K562 (cell line): ENCODE results near the gene ACTN2. TPM values are rescaled to one million over a fixed set of nuclear protein-coding genes. Genes with fewer than 3 reads are reported as not detected.

Experiments
- BMI1 ChIP-seq: fragments of 150-350 bp; IDR thresholded peaks from 2 replicates; pipeline ENCODE4 v1.6.1; 2014; ENCODE audit warnings: low read length
- BRCA1 ChIP-seq, 2 experiments: fragments of 450-650 bp in 1 of 2; sonication (generic) in 1 of 2; formaldehyde crosslinking in 1 of 2; IDR thresholded peaks; 2 replicates each; pipeline versions ENCODE4 v1.5.0 to v1.6.1; 2017 to 2020; ENCODE audit warnings: mild to moderate bottlenecking in 1 of 2, missing genetic modification reagents in 1 of 2
- C11orf30 ChIP-seq: fragments of 450-650 bp; IDR thresholded peaks from 2 replicates; pipeline ENCODE4 v1.6.1; 2016; ENCODE audit warnings: low read depth, mild to moderate bottlenecking
- CHD2 ChIP-seq: IDR thresholded peaks from 2 replicates; pipeline ENCODE4 v1.6.1; 2011; ENCODE audit warnings: low read depth, low read length
- CREM ChIP-seq: IDR thresholded peaks from 2 replicates; pipeline ENCODE4 v1.6.1; 2014; ENCODE audit warnings: antibody characterized with exemption, low read depth
- GATA2 ChIP-seq: sonication (generic); formaldehyde crosslinking; IDR thresholded peaks from 2 replicates; pipeline ENCODE4 v1.4.0; 2020; ENCODE audit warnings: mild to moderate bottlenecking, missing genetic modification reagents
- KAT8 ChIP-seq: fragments of 450-650 bp; IDR thresholded peaks from 2 replicates; pipeline ENCODE4 v1.6.1; 2016; ENCODE audit warnings: low read depth, mild to moderate bottlenecking
- LARP7 ChIP-seq: fragments of 450-650 bp; IDR thresholded peaks from 2 replicates; pipeline ENCODE4 v1.6.1; 2016
- NR2C2 ChIP-seq, 2 experiments: fragments of 200-800 bp in 1 of 2; sonication (Bioruptor generic) in 1 of 2; sonication (generic) in 1 of 2; formaldehyde crosslinking in 1 of 2; IDR thresholded peaks; 2 replicates each; pipeline versions ENCODE4 v1.6.1 to v1.8.0; 2016 to 2022; ENCODE audit warnings: mild to moderate bottlenecking in 1 of 2, missing compliant biosample characterization in 1 of 2, missing genetic modification characterization in 1 of 2, missing genetic modification reagents in 1 of 2
- PHB ChIP-seq: fragments of 250-450 bp; sonication (Bioruptor Pico); IDR thresholded peaks from 2 replicates; pipeline ENCODE4 v1.5.0; 2021
- PTBP1 ChIP-seq: fragments of 200-400 bp; formaldehyde crosslinking; IDR thresholded peaks from 2 replicates; pipeline ENCODE4 v1.6.1; 2017; ENCODE audit warnings: low read depth, low read length
- RBM15 ChIP-seq: fragments of 200-400 bp; formaldehyde crosslinking; IDR thresholded peaks from 2 replicates; pipeline ENCODE4 v1.6.1; 2018; ENCODE audit warnings: mild to moderate bottlenecking, low read length, moderate library complexity; ENCODE audit not compliant: insufficient read depth
- RNF2 ChIP-seq: sonication (generic); IDR thresholded peaks from 2 replicates; pipeline ENCODE4 v1.6.1; 2016
- SAP30 ChIP-seq: fragments of 200-600 bp; sonication (generic); IDR thresholded peaks from 2 replicates; pipeline ENCODE4 v1.6.1; 2012; ENCODE audit warnings: borderline replicate concordance, low read depth, mild to moderate bottlenecking, moderate library complexity, low read length, control low read depth, inconsistent platforms; ENCODE audit not compliant: insufficient read depth, poor library complexity, severe bottlenecking
- SMAD3 ChIP-seq: fragments of 450-650 bp; formaldehyde crosslinking; conservative IDR thresholded peaks from 2 replicates; pipeline ENCODE4 v1.4.0; 2020; ENCODE audit warnings: mild to moderate bottlenecking
- STAT5B ChIP-seq: fragments of 250-450 bp; sonication (Bioruptor Pico); IDR thresholded peaks from 2 replicates; pipeline ENCODE4 v1.8.0; 2021; ENCODE audit warnings: mild to moderate bottlenecking, inconsistent platforms
- TARDBP ChIP-seq: fragments of 450-650 bp; IDR thresholded peaks from 2 replicates; pipeline ENCODE4 v1.6.1; 2016
- TGIF2 ChIP-seq: sonication (generic); formaldehyde crosslinking; IDR thresholded peaks from 2 replicates; pipeline ENCODE4 v1.8.1; 2022; ENCODE audit warnings: mild to moderate bottlenecking, missing genetic modification reagents, moderate library complexity
- YBX1 ChIP-seq: fragments of 450-650 bp; IDR thresholded peaks from 2 replicates; pipeline ENCODE4 v1.7.1; 2016; ENCODE audit warnings: mild to moderate bottlenecking
- ZBTB33 ChIP-seq: sonication (generic); formaldehyde crosslinking; IDR thresholded peaks from 2 replicates; pipeline ENCODE4 v1.8.1; 2023; ENCODE audit warnings: mild to moderate bottlenecking, missing genetic modification reagents
- ZMIZ1 ChIP-seq, 2 experiments: fragments of 150-350 bp in 1 of 2; IDR thresholded peaks; 2 replicates each; pipeline ENCODE4 v1.6.1; 2012 to 2016; ENCODE audit warnings: low read depth in 2 of 2, low read length in 2 of 2, mild to moderate bottlenecking in 1 of 2, moderate library complexity in 1 of 2
- ZNF232 ChIP-seq: sonication (generic); formaldehyde crosslinking; IDR thresholded peaks from 2 replicates; pipeline ENCODE4 v1.8.0; 2022; ENCODE audit warnings: mild to moderate bottlenecking, missing genetic modification reagents
- polyA plus RNA-seq, 8 experiments: library from polyadenylated mRNA; depleted of rRNA in 4 of 8; stranded (reverse) in 5 of 8; unstranded in 3 of 8; fragments of >200 nt; fragmentation: Nextera tagmentation in 2 of 8; fragmentation: Illumina TruSeq in 1 of 8; extraction: Ambion mirVana in 2 of 8; extraction: Trizol in 1 of 8; gene quantifications; 2 replicates each; pipeline versions ENCODE4 v1.2.1 to v1.2.3, GENCODE V29; 2011 to 2014; ENCODE audit warnings: inconsistent platforms in 1 of 8, missing spikeins in 1 of 8
- total RNA-seq, 7 experiments: library from RNA; depleted of rRNA in 6 of 7; stranded (reverse); fragments of >200 nt in 6 of 7; fragmentation: Illumina TruSeq in 2 of 7; extraction: Trizol in 2 of 7; gene quantifications; 2 replicates each; pipeline versions ENCODE4 v1.2.1 to v1.2.3, GENCODE V29; 2011 to 2021; ENCODE audit warnings: low replicate concordance in 1 of 7
- TF ChIP-seq, protein P1 (sequence below): fragments of 250-450 bp; sonication (Bioruptor Pico); IDR thresholded peaks from 2 replicates; pipeline ENCODE4 v1.8.0; 2021; ENCODE audit warnings: mild to moderate bottlenecking, moderate library complexity

Gene ACTN2
- total and polyA plus RNA-seq, 9 of the 15 experiments (the other 6 are each of a cell fraction or from before 2014, with no cell fraction given), result 0.18 to 0.94 (median 0.42) TPM

- TF ChIP-seq, protein P1, sequence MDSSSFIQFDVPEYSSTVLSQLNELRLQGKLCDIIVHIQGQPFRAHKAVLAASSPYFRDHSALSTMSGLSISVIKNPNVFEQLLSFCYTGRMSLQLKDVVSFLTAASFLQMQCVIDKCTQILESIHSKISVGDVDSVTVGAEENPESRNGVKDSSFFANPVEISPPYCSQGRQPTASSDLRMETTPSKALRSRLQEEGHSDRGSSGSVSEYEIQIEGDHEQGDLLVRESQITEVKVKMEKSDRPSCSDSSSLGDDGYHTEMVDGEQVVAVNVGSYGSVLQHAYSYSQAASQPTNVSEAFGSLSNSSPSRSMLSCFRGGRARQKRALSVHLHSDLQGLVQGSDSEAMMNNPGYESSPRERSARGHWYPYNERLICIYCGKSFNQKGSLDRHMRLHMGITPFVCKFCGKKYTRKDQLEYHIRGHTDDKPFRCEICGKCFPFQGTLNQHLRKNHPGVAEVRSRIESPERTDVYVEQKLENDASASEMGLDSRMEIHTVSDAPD (CRISPR knock-in tag), result no peak
- TF ChIP-seq CHD2 (peak; percentile 91), CREM (peak; percentile 65), TARDBP (peak; percentile 32), RNF2 (peak; percentile 61), ZNF232 (peak; percentile 82; the same call in 1 of the 2 replicates), GATA2 (CRISPR knock-in tag) (no peak), RBM15 (no peak), STAT5B (CRISPR knock-in tag) (no peak), LARP7 (no peak), PHB (no peak), YBX1 (no peak), ZBTB33 (CRISPR knock-in tag) (no peak), BMI1 (no peak), NR2C2 (CRISPR knock-in tag; IDR thresholded peaks at IDR 0.05) (no peak), NR2C2 (tag; IDR thresholded peaks at IDR 0.05) (peak; percentile 94), BRCA1 (IDR thresholded peaks at IDR 0.05) (no peak), BRCA1 (CRISPR knock-in tag; IDR thresholded peaks at IDR 0.05) (peak; percentile 84; the same call in 1 of the 2 replicates), ZMIZ1 (IDR thresholded peaks at IDR 0.05; ENCODE audit: low read depth in 2 of 2, low read length in 2 of 2) (no peak), TGIF2 (CRISPR knock-in tag) (peak; percentile 94; the same call in 1 of the 2 replicates), C11orf30 (peak; percentile 46; the same call in 1 of the 2 replicates), KAT8 (no peak), SMAD3 (CRISPR knock-in tag) (0 out of 2 replicates have a peak, but pooled peaks have one; percentile 8), SAP30 (peak; percentile 97), PTBP1 (no peak)
Observed at GRCh38 chr1:236795035-236795756, 108.9 kb downstream of the ACTN2 start, which contains the start of gene MTR (continued).
